Trophoblast cell (in vitro differentiated cells and primary cell): ENCODE measurements around the gene SNX18.

ENCODE experiments used
- DNase-seq, 2 donors: peaks; one replicate each; pipeline ENCODE4 v3.0.0-alpha.2; 2016
- H2AFZ ChIP-seq: 2 replicates; pipeline ENCODE4 v1.6.1; 2013; ENCODE audit warnings: low read length, moderate library complexity, mild to moderate bottlenecking; ENCODE audit not compliant: insufficient read depth, poor library complexity
- H2AK5ac ChIP-seq: 2 replicates; pipeline ENCODE4 v1.6.1; 2013; ENCODE audit warnings: mild to moderate bottlenecking, low read length
- H2BK120ac ChIP-seq: 2 replicates; pipeline ENCODE4 v1.6.1; 2013; ENCODE audit warnings: low read length, mild to moderate bottlenecking, moderate library complexity; ENCODE audit not compliant: insufficient read depth, poor library complexity
- H2BK12ac ChIP-seq: 2 replicates; pipeline ENCODE4 v1.6.1; 2013; ENCODE audit warnings: mild to moderate bottlenecking, low read length, moderate library complexity
- H2BK5ac ChIP-seq: 2 replicates; pipeline ENCODE4 v1.6.1; 2013; ENCODE audit warnings: low read length, low read depth, moderate library complexity, mild to moderate bottlenecking; ENCODE audit not compliant: poor library complexity
- H3K14ac ChIP-seq: 2 replicates; pipeline ENCODE4 v1.6.1; 2013; ENCODE audit warnings: mild to moderate bottlenecking, low read length
- H3K18ac ChIP-seq: 2 replicates; pipeline ENCODE4 v1.6.1; 2013; ENCODE audit warnings: mild to moderate bottlenecking, low read length
- H3K23ac ChIP-seq: 2 replicates; pipeline ENCODE4 v1.6.1; 2013; ENCODE audit warnings: low read length
- H3K27ac ChIP-seq: 2 replicates; pipeline ENCODE4 v1.5.1; 2013; ENCODE audit warnings: low read depth, mild to moderate bottlenecking, inconsistent platforms, low read length, moderate library complexity
- H3K27me3 ChIP-seq: 2 replicates; pipeline ENCODE4 v1.6.1; 2013; ENCODE audit warnings: inconsistent platforms, mild to moderate bottlenecking, low read length, moderate library complexity; ENCODE audit not compliant: insufficient read depth
- H3K36me3 ChIP-seq, 2 experiments: 1 replicate in 1 of 2; 2 replicates in 1 of 2; pipeline ENCODE4 v1.6.1; 2013; ENCODE audit warnings: low read length in 2 of 2, mild to moderate bottlenecking in 2 of 2, moderate library complexity in 1 of 2; ENCODE audit not compliant: insufficient read depth in 2 of 2, control insufficient read depth in 1 of 2
- H3K4ac ChIP-seq: 2 replicates; pipeline ENCODE4 v1.6.1; 2013; ENCODE audit warnings: low read depth, mild to moderate bottlenecking, low read length, moderate library complexity
- H3K4me1 ChIP-seq, 2 experiments: 1 replicate in 1 of 2; 2 replicates in 1 of 2; pipeline ENCODE4 v1.6.1; 2013; ENCODE audit warnings: low read length in 2 of 2, mild to moderate bottlenecking in 2 of 2, moderate library complexity in 1 of 2; ENCODE audit not compliant: insufficient read depth in 2 of 2, control insufficient read depth in 1 of 2
- H3K4me2 ChIP-seq: 2 replicates; pipeline ENCODE4 v1.6.1; 2013; ENCODE audit warnings: inconsistent platforms, mild to moderate bottlenecking, low read length, moderate library complexity
- H3K4me3 ChIP-seq: 2 replicates; pipeline ENCODE4 v1.5.1; 2013; ENCODE audit warnings: mild to moderate bottlenecking, low read depth, low read length, inconsistent platforms
- H3K79me1 ChIP-seq: one replicate; pipeline ENCODE4 v1.6.1; 2013; ENCODE audit warnings: low read length
- H3K79me2 ChIP-seq: 2 replicates; pipeline ENCODE4 v1.6.1; 2013; ENCODE audit warnings: low read length, mild to moderate bottlenecking; ENCODE audit not compliant: control insufficient read depth, insufficient read depth, poor library complexity
- H3K9ac ChIP-seq: 2 replicates; pipeline ENCODE4 v1.6.1; 2013; ENCODE audit warnings: mild to moderate bottlenecking, low read length
- H3K9me3 ChIP-seq: 2 replicates; pipeline ENCODE4 v1.6.1; 2013; ENCODE audit warnings: low read depth, mild to moderate bottlenecking, control low read depth, inconsistent platforms, low read length; ENCODE audit not compliant: insufficient read depth
- H4K12ac ChIP-seq: 2 replicates; pipeline ENCODE4 v1.6.1; 2013; ENCODE audit warnings: low read depth, mild to moderate bottlenecking, low read length, moderate library complexity
- H4K8ac ChIP-seq: 2 replicates; pipeline ENCODE4 v1.6.1; 2013; ENCODE audit warnings: low read depth, mild to moderate bottlenecking, low read length, moderate library complexity
- H4K91ac ChIP-seq: one replicate; pipeline ENCODE4 v1.6.1; 2013; ENCODE audit warnings: low read depth, mild to moderate bottlenecking, low read length, moderate library complexity
- WGBS: extraction: QIAGEN DNeasy Blood & Tissue Kit; methylation state at CpG from one replicate; pipeline ENCODE4 v1.1.7; 2013; ENCODE audit warnings: missing lambda C conversion rate; ENCODE audit not compliant: insufficient read length, insufficient coverage; ENCODE audit errors: extremely low coverage; 5-methylcytosine and 5-hydroxymethylcytosine counted together

SNX18 gene

GRCh38 chr5:54544044-54544443 is 26.5 kb downstream of the SNX18 start:
- Histone ChIP-seq H2BK120ac (no peak overlapping the region), H3K9ac (no peak overlapping the region), H3K9me3 (no peaks in the 10 kb centered on the region), H3K4me2 (no peak overlapping the region), H3K79me2 (peaks cover 1% of the 10 kb centered on the region), H3K4ac (no peak overlapping the region), H3K27ac (no peak overlapping the region), H3K36me3 (peaks cover 0 to 3% of the 10 kb centered on the region in 2 experiments), H3K18ac (no peak overlapping the region), H3K27me3 (no peaks in the 10 kb centered on the region), H3K4me3 (no peak overlapping the region), H3K23ac (no peak overlapping the region), H2AFZ (no peak overlapping the region), H2BK12ac (no peak overlapping the region), H3K79me1 (no peaks in the 10 kb centered on the region), H4K91ac (no peak overlapping the region), H4K8ac (no peak overlapping the region), H2AK5ac (no peak overlapping the region), H4K12ac (no peak overlapping the region), H3K14ac (no peak overlapping the region), H2BK5ac (no peak overlapping the region), H3K4me1 (peaks cover 0 to 2% of the 10 kb centered on the region in 2 experiments)
- no peak for DNase-seq
- no CpG with 5 or more reads among the region's 4 CpGs for WGBS

GRCh38 chr5:54545796-54546195 is 28.2 kb downstream of the SNX18 start:
- peak; percentile 46 to 70 for DNase-seq
- Histone ChIP-seq H3K27me3 (no peaks in the 10 kb centered on the region), H4K8ac (no peak overlapping the region), H3K9ac (no peak overlapping the region), H3K27ac (no peak overlapping the region), H4K12ac (no peak overlapping the region), H3K9me3 (no peaks in the 10 kb centered on the region), H3K36me3 (peaks cover 0 to 3% of the 10 kb centered on the region in 2 experiments), H3K4me3 (no peak overlapping the region), H3K4me1 (peaks cover 0 to 2% of the 10 kb centered on the region in 2 experiments), H3K4me2 (no peak overlapping the region), H3K18ac (no peak overlapping the region), H4K91ac (no peak overlapping the region), H2AFZ (no peak overlapping the region), H2BK12ac (no peak overlapping the region), H2AK5ac (no peak overlapping the region), H3K79me1 (no peaks in the 10 kb centered on the region), H3K14ac (no peak overlapping the region), H2BK120ac (no peak overlapping the region), H3K4ac (no peak overlapping the region), H3K79me2 (peaks cover 1% of the 10 kb centered on the region), H2BK5ac (no peak overlapping the region), H3K23ac (no peak overlapping the region)
- WGBS: no CpG with 5 or more reads among the region's 6 CpGs

GRCh38 chr5:54547711-54548250 is 30.2 kb downstream of the SNX18 start:
- Histone ChIP-seq H3K4me1 (peaks cover 0 to 2% of the 10 kb centered on the region in 2 experiments), H4K91ac (no peak overlapping the region), H3K18ac (no peak overlapping the region), H2AK5ac (no peak overlapping the region), H3K79me2 (no peaks in the 10 kb centered on the region), H3K79me1 (no peaks in the 10 kb centered on the region), H4K12ac (no peak overlapping the region), H2AFZ (no peak overlapping the region), H3K14ac (no peak overlapping the region), H3K36me3 (peaks cover 0 to 3% of the 10 kb centered on the region in 2 experiments), H3K4ac (no peak overlapping the region), H3K9ac (no peak overlapping the region), H2BK5ac (no peak overlapping the region), H3K9me3 (no peaks in the 10 kb centered on the region), H2BK12ac (no peak overlapping the region), H2BK120ac (no peak overlapping the region), H3K23ac (no peak overlapping the region), H3K4me2 (no peak overlapping the region), H3K27me3 (no peaks in the 10 kb centered on the region), H3K27ac (no peak overlapping the region), H4K8ac (no peak overlapping the region), H3K4me3 (no peak overlapping the region)
- DNase-seq: no peak
- WGBS: no CpG with 5 or more reads among the region's 1 CpG

DNA sequence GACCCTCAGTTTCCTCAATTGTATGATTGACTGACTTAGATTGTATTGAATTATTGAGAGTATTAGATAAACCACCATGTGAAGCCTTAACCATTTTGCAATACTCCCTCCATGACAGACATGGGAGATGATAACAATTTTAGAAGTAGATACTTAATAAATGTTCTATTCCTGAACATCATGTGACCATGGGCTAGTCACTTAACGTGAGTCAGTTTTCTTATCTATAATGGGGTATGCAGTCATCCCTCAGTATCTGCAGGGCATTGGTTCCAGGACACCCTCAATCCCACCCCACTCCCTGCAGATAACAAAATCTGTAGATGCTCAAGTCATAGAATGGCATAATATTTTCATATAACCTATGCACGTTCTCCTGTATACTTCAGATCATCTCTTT is 31.0 kb downstream of the SNX18 start:
- no peak overlapping the region for H3K4me2 ChIP-seq
- H3K27ac ChIP-seq: no peak overlapping the region
- H3K9me3 ChIP-seq: no peaks in the 10 kb centered on the region
- no peak overlapping the region for H4K8ac ChIP-seq
- no peak for DNase-seq
- H2AK5ac ChIP-seq: no peak overlapping the region
- H3K79me1 ChIP-seq: no peaks in the 10 kb centered on the region
- no CpG with 5 or more reads among the region's 2 CpGs for WGBS
- H3K23ac ChIP-seq: no peak overlapping the region
- H3K36me3 ChIP-seq: peaks cover 0 to 3% of the 10 kb centered on the region in 2 experiments
- peaks cover 0 to 2% of the 10 kb centered on the region in 2 experiments for H3K4me1 ChIP-seq
- H4K91ac ChIP-seq: no peak overlapping the region
- no peak overlapping the region for H2BK120ac ChIP-seq
- no peak overlapping the region for H2AFZ ChIP-seq
- no peaks in the 10 kb centered on the region for H3K79me2 ChIP-seq
- no peak overlapping the region for H2BK5ac ChIP-seq
- no peak overlapping the region for H4K12ac ChIP-seq
- H2BK12ac ChIP-seq: no peak overlapping the region
- no peaks in the 10 kb centered on the region for H3K27me3 ChIP-seq
- H3K18ac ChIP-seq: no peak overlapping the region
- H3K4me3 ChIP-seq: no peak overlapping the region
- H3K9ac ChIP-seq: no peak overlapping the region
- H3K14ac ChIP-seq: no peak overlapping the region
- no peak overlapping the region for H3K4ac ChIP-seq
